DND-41 (cell line): ENCODE measurements around the gene MT4.

ENCODE experiments used
- CTCF ChIP-seq: IDR thresholded peaks from 2 replicates; pipeline ENCODE4 v1.5.1; 2012; ENCODE audit warnings: borderline replicate concordance, low read length, moderate library complexity, mild to moderate bottlenecking; ENCODE audit not compliant: poor library complexity, severe bottlenecking; ENCODE audit errors: extremely low read depth
- EZH2 ChIP-seq: IDR thresholded peaks from 3 replicates; pipeline ENCODE4 v1.6.1; 2012; ENCODE audit warnings: borderline replicate concordance, low read depth, mild to moderate bottlenecking, moderate library complexity, low read length, inconsistent platforms; ENCODE audit not compliant: severe bottlenecking

DNA sequence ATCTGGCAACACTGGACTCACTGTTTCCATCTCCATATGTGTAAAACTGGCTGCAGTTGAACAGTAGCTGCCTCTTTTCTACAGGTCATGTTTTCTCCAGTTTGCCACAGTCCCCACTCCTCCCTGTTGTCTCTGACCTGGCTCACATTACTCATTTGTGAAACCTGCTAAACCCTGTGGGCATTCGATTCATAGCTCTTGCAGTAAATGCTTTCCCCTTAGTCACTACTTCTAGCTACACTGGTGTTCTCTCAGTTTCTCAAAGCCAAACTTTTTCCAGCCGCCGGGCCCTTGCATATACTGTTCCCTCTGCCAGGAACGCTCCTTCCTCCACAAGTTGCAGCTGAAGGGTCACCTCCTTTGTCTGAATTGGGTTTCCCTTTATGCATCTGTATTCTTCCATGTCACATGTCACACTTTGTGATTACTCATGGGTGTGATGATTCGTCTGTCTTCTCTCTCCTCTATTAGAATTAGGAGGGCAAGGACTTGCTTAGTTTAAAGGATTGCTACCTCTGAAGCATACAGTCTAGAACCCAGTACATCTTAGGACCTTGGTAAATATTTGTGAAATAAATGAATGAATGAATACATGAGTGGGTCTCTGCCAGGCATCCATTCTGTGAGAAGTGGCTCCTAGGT is 15.0 kb upstream of the MT4 start:
- no peak for TF ChIP-seq CTCF
- TF ChIP-seq EZH2 = no peak
